IMR-90 (cell line): Measurements from ENCODE around the gene FKRP. TPM values are rescaled to one million over a fixed set of nuclear protein-coding genes. Genes with fewer than 3 reads are reported as not detected.
A peak's percentile ranks its signal among the peaks of the same experiment; 100 is the strongest.

Experiments used
- ATAC-seq: fragments of 200-7000 bp; cut with Tn5 transposase; 2 replicates; pipeline ENCODE4 v1.9.1; 2020; ENCODE audit warnings: low read depth, mild to moderate bottlenecking, moderate library complexity
- BruUV-seq: library from RNA; stranded (reverse); fragments of 400-500 nt; replicated peaks from 2 replicates; lab custom pipeline; 2021; lab: Mats Ljungman, UMichigan
- CTCF ChIA-PET: fragments of 300-600 bp; formaldehyde crosslinking; extraction: SDS; loops from one replicate; lab custom pipeline; 2021; ENCODE audit warnings: antibody characterized with exemption; lab: Yijun Ruan, JAX
- POLR2A ChIA-PET: fragments of 300-600 bp; sonication (Branson Sonifier 250); formaldehyde crosslinking; loops from one replicate; lab custom pipeline; 2022; ENCODE audit warnings: antibody characterized with exemption; ENCODE audit not compliant: unreplicated experiment; lab: Charles Lee
- DNase-seq: peaks from one replicate; pipeline ENCODE4 v3.0.0; 2013
- H2AFZ ChIP-seq: replicated peaks from 2 replicates; pipeline ENCODE3; 2013; ENCODE audit warnings: low read length, mild to moderate bottlenecking; ENCODE audit not compliant: poor library complexity
- H2AK5ac ChIP-seq: 2 replicates; pipeline ENCODE4 v1.6.1; 2013; ENCODE audit warnings: low read depth, low read length, inconsistent platforms
- H2AK9ac ChIP-seq: replicated peaks from 2 replicates; pipeline ENCODE3; 2013; ENCODE audit warnings: mild to moderate bottlenecking, low read depth, low read length, moderate library complexity; ENCODE audit not compliant: poor library complexity
- H2BK120ac ChIP-seq: 2 replicates; pipeline ENCODE4 v1.6.1; 2013; ENCODE audit warnings: low read depth, low read length, inconsistent platforms
- H2BK15ac ChIP-seq: 3 replicates; pipeline ENCODE4 v1.6.1; 2013; ENCODE audit warnings: low read depth, low read length, inconsistent platforms
- H2BK20ac ChIP-seq: 2 replicates; pipeline ENCODE4 v1.6.1; 2013; ENCODE audit warnings: low read depth, mild to moderate bottlenecking, inconsistent platforms, low read length, moderate library complexity
- H2BK5ac ChIP-seq: 2 replicates; pipeline ENCODE4 v1.6.1; 2013; ENCODE audit warnings: mild to moderate bottlenecking, low read depth, low read length, inconsistent platforms; ENCODE audit not compliant: poor library complexity, severe bottlenecking
- H3K14ac ChIP-seq: replicated peaks from 2 replicates; pipeline ENCODE4 v1.6.1; 2013; ENCODE audit warnings: low read depth, low read length, inconsistent platforms
- H3K18ac ChIP-seq: 2 replicates; pipeline ENCODE4 v1.6.1; 2013; ENCODE audit warnings: low read depth, low read length, control low read depth
- H3K23ac ChIP-seq: 2 replicates; pipeline ENCODE4 v1.6.1; 2013; ENCODE audit warnings: low read depth, low read length, inconsistent platforms
- H3K27ac ChIP-seq: 2 replicates; pipeline ENCODE4 v1.5.1; 2013; ENCODE audit warnings: mild to moderate bottlenecking, control low read depth, low read length; ENCODE audit not compliant: insufficient read depth
- H3K27me3 ChIP-seq: 2 replicates; pipeline ENCODE4 v1.6.1; 2013; ENCODE audit warnings: low read length; ENCODE audit not compliant: control insufficient read depth, insufficient read depth
- H3K36me3 ChIP-seq: 2 replicates; pipeline ENCODE4 v1.6.1; 2013; ENCODE audit warnings: low read length, mixed read lengths; ENCODE audit not compliant: control insufficient read depth, insufficient read depth
- H3K4ac ChIP-seq: 2 replicates; pipeline ENCODE4 v1.6.1; 2013; ENCODE audit warnings: low read depth, low read length, inconsistent platforms
- H3K4me1 ChIP-seq: 2 replicates; pipeline ENCODE4 v1.6.1; 2013; ENCODE audit warnings: low read length, mixed read lengths; ENCODE audit not compliant: control insufficient read depth, insufficient read depth
- H3K4me2 ChIP-seq: 2 replicates; pipeline ENCODE4 v1.6.1; 2013; ENCODE audit warnings: low read depth, mild to moderate bottlenecking, control low read depth, low read length, moderate library complexity
- H3K4me3 ChIP-seq: 2 replicates; pipeline ENCODE4 v1.5.1; 2013; ENCODE audit warnings: low read depth, mild to moderate bottlenecking, control low read depth, low read length, moderate library complexity; ENCODE audit not compliant: insufficient read depth
- H3K56ac ChIP-seq: 2 replicates; pipeline ENCODE4 v1.6.1; 2013; ENCODE audit warnings: low read length, inconsistent platforms; ENCODE audit not compliant: insufficient read depth; ENCODE audit errors: extremely low read depth
- H3K79me1 ChIP-seq, 2 experiments: 2 replicates each; pipeline ENCODE4 v1.6.1; 2013; ENCODE audit warnings: low read length in 2 of 2, inconsistent platforms in 1 of 2, low read depth in 1 of 2
- H3K9ac ChIP-seq: 2 replicates; pipeline ENCODE4 v1.6.1; 2013; ENCODE audit warnings: low read depth, low read length, control low read depth
- H3K9me1 ChIP-seq: 2 replicates; pipeline ENCODE4 v1.6.1; 2013; ENCODE audit warnings: low read length, inconsistent platforms; ENCODE audit not compliant: insufficient read depth
- H3K9me3 ChIP-seq: 2 replicates; pipeline ENCODE4 v1.6.1; 2013; ENCODE audit warnings: low read length; ENCODE audit not compliant: control insufficient read depth, insufficient read depth
- H4K20me1 ChIP-seq: 2 replicates; pipeline ENCODE4 v1.6.1; 2013; ENCODE audit warnings: low read length, inconsistent platforms; ENCODE audit not compliant: insufficient read depth
- H4K5ac ChIP-seq: 2 replicates; pipeline ENCODE4 v1.6.1; 2013; ENCODE audit warnings: mild to moderate bottlenecking, low read depth, low read length, control low read depth
- H4K8ac ChIP-seq, 2 experiments: 2 replicates each; pipeline ENCODE4 v1.6.1; 2013; ENCODE audit warnings: low read depth in 2 of 2, low read length in 2 of 2, control low read depth in 1 of 2, inconsistent platforms in 1 of 2
- H4K91ac ChIP-seq: 2 replicates; pipeline ENCODE4 v1.6.1; 2013; ENCODE audit warnings: low read depth, low read length, inconsistent platforms; ENCODE audit not compliant: insufficient read depth
- BHLHE40 ChIP-seq: fragments of 150-350 bp; IDR thresholded peaks from 2 replicates; pipeline ENCODE4 v1.6.1; 2016; ENCODE audit warnings: mild to moderate bottlenecking, low read depth, low read length
- CEBPB ChIP-seq: IDR thresholded peaks from 2 replicates; pipeline ENCODE4 v1.6.1; 2012; ENCODE audit warnings: low read depth, low read length, improper control_type of control experiment
- CHD1 ChIP-seq: IDR thresholded peaks from 2 replicates; pipeline ENCODE4 v1.6.1; 2012; ENCODE audit warnings: low read depth, low read length, improper control_type of control experiment
- FOS ChIP-seq: fragments of 150-350 bp; IDR thresholded peaks from 2 replicates; pipeline ENCODE4 v1.6.1; 2016; ENCODE audit warnings: low read depth, low read length
- NFE2L2 ChIP-seq: fragments of 150-350 bp; IDR thresholded peaks from 2 replicates; pipeline ENCODE4 v1.6.1; 2016; ENCODE audit warnings: low read depth, mild to moderate bottlenecking, low read length
- WGBS, 2 experiments: methylation state at CpG; one replicate each; pipeline versions ENCODE4 v1.1.5 to v1.1.7; 2013; ENCODE audit warnings: missing lambda C conversion rate in 2 of 2; ENCODE audit not compliant: insufficient read length in 1 of 2; ENCODE audit errors: extremely low coverage in 2 of 2; 5-methylcytosine and 5-hydroxymethylcytosine counted together
- dilution Hi-C: fragments of 300-500 bp; cut with HindIII; formaldehyde crosslinking; loops from one replicate; pipeline ENCODE4 v1.14.3; 2018; ENCODE audit warnings: low sequenced_read_pairs; ENCODE audit not compliant: unreplicated experiment
- in situ Hi-C: fragments of 300-500 bp; cut with MboI; formaldehyde crosslinking; loops from 3 replicates; pipeline ENCODE4 v1.14.3; 2019; ENCODE audit warnings: low sequenced_read_pairs, inconsistent platforms, mixed read lengths
- intact Hi-C: fragments of 100-400 bp; cut with micrococcal nuclease; formaldehyde crosslinking; loops from 2 replicates; pipeline ENCODE4 v1.10.0; 2022
- polyA plus RNA-seq, 3 experiments: library from polyadenylated mRNA; depleted of rRNA; stranded (reverse); fragments of >200 nt; gene quantifications; 2 replicates each; pipeline ENCODE4 v1.2.3, GENCODE V29; 2012; ENCODE audit warnings: low replicate concordance in 1 of 3
- total RNA-seq: library from RNA; depleted of rRNA; stranded (reverse); fragments of >200 nt; gene quantifications from 2 replicates; pipeline ENCODE4 v1.2.3, GENCODE V29; 2012
- TF ChIP-seq, protein P1 (sequence below): fragments of 150-350 bp; IDR thresholded peaks from 2 replicates; pipeline ENCODE4 v1.6.1; 2016; ENCODE audit warnings: low read depth, mild to moderate bottlenecking, low read length, moderate library complexity, borderline replicate concordance

The FKRP gene
- total and polyA plus RNA-seq, 2 of the 4 experiments (the other 2 are of a cell fraction): 6.1 to 25.3 TPM

DNA sequence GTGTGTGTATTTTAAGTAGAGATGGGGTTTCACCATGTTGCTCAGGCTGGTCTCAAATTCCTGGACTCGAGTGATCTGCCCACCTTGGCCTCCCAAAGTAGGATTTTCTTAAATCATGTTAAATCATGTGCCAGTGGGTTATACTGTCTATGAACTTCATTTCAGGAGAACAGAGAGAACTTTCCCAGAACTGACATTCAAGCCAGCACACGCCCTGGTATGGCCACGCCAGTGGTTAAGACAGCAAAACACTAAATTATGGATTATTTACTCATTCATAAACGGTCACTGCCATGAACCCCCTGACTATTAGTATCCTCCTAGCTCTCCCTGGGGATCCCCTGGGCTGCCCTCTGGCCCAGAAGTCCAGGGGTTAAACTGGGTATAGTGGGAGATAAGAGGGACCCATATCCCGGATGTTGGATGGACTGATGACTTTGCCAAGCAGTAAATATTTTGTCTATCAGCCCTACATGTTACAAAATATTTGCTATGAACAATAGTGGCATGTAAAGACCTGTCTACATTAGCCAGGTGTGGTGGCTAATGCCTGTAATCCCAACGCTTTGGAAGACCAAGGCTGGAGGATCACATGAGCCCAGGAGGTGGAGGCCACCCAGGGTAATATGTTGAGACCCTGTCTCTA lies 16.5 kb downstream of the FKRP start:
- TF ChIP-seq, protein P1, sequence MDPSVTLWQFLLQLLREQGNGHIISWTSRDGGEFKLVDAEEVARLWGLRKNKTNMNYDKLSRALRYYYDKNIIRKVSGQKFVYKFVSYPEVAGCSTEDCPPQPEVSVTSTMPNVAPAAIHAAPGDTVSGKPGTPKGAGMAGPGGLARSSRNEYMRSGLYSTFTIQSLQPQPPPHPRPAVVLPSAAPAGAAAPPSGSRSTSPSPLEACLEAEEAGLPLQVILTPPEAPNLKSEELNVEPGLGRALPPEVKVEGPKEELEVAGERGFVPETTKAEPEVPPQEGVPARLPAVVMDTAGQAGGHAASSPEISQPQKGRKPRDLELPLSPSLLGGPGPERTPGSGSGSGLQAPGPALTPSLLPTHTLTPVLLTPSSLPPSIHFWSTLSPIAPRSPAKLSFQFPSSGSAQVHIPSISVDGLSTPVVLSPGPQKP: no peak
- TF ChIP-seq BHLHE40 (no peak), FOS (no peak), CHD1 (no peak), NFE2L2 (no peak), CEBPB (no peak)
- no TSS peak for BruUV-seq
- Histone ChIP-seq H3K27me3 (no peaks in the 10 kb centered on the region), H3K14ac (no peak overlapping the region), H3K4me2 (no peak overlapping the region), H2AFZ (peak overlapping the region; percentile 13), H2BK15ac (no peak overlapping the region), H3K4ac (no peak overlapping the region), H3K4me1 (peaks cover 6% of the 10 kb centered on the region; the same call in 1 of the 2 replicates), H2BK120ac (no peak overlapping the region), H3K9me3 (no peaks in the 10 kb centered on the region), H4K8ac (no peak overlapping the region), H3K56ac (no peak overlapping the region), H3K23ac (no peak overlapping the region; the same call in 1 of the 2 replicates), H2BK5ac (no peak overlapping the region), H3K9ac (no peak overlapping the region), H3K27ac (no peak overlapping the region), H3K4me3 (no peak overlapping the region), H2AK9ac (no peak overlapping the region), H2BK20ac (no peak overlapping the region), H4K5ac (no peak overlapping the region), H2AK5ac (no peak overlapping the region), H4K91ac (no peak overlapping the region), H3K9me1 (peaks cover 9% of the 10 kb centered on the region), H3K79me1 (peaks cover 4 to 12% of the 10 kb centered on the region in 2 experiments; a peak in 2 of 4 replicates), H3K36me3 (peaks cover 3% of the 10 kb centered on the region), H3K18ac (no peak overlapping the region), H4K20me1 (peaks cover 10% of the 10 kb centered on the region)
- no CpG with 5 or more reads among the region's 6 CpGs for WGBS, 2 experiments
- dilution Hi-C loops: no loop called here
- ChIA-PET POLR2A (no interaction called here), CTCF (no interaction called here)
- ATAC-seq (no peak), DNase-seq (no peak)
- in situ Hi-C loops: no loop called here
- intact Hi-C loops: no loop called here
